ENCODE measurements around the gene GPBP1. TPM values are rescaled to one million over a fixed set of nuclear protein-coding genes. Genes with fewer than 3 reads are reported as not detected.
"Not testable (repeated sequence)": the region's sequence is repeated elsewhere in the genome, so short reads cannot be mapped to it uniquely, and the experiment has no call there.

GPBP1 gene
- total RNA-seq, 1 experiment from 2014 or later, result 105 TPM

- Mint-ChIP-seq H3K36me3 (ENCODE audit: insufficient read depth, unreplicated experiment) (no peaks in the 10 kb centered on the region), H3K27me3 (ENCODE audit: unreplicated experiment) (no peaks in the 10 kb centered on the region), H3K27ac (ENCODE audit: unreplicated experiment) (no peak overlapping the region), H3K9me3 (ENCODE audit: low read depth, unreplicated experiment) (no peaks in the 10 kb centered on the region), H3K4me3 (ENCODE audit: low read depth, unreplicated experiment) (no peak overlapping the region), H3K4me1 (ENCODE audit: low read depth, unreplicated experiment) (no peaks in the 10 kb centered on the region)
- CTCF ChIA-PET, result no interaction called here
- DNase-seq, result no peak
- TF ChIP-seq CTCF (IDR thresholded peaks at IDR 0.05; ENCODE audit: unreplicated experiment), result no peak
- intact Hi-C loops (cut with micrococcal nuclease; ENCODE audit: unreplicated experiment), result no loop called here
- BruUV-seq (replicated peaks), result no TSS peak
These were observed 9.7 kb upstream of the GPBP1 start for GRCh38 chr5:57164124-57164523.

- DNase-seq; H3K4me3 Mint-ChIP-seq (ENCODE audit: low read depth, unreplicated experiment); intact Hi-C loops (cut with micrococcal nuclease; ENCODE audit: unreplicated experiment); BruUV-seq (replicated peaks); H3K4me1 Mint-ChIP-seq (ENCODE audit: low read depth, unreplicated experiment); H3K27ac Mint-ChIP-seq (ENCODE audit: unreplicated experiment); H3K9me3 Mint-ChIP-seq (ENCODE audit: low read depth, unreplicated experiment); H3K36me3 Mint-ChIP-seq (ENCODE audit: insufficient read depth, unreplicated experiment); CTCF ChIA-PET; H3K27me3 Mint-ChIP-seq (ENCODE audit: unreplicated experiment): not testable (repeated sequence)
These were observed 8.7 kb upstream of the GPBP1 start for GRCh38 chr5:57165171-57165570.

GRCh38 chr5:57166276-57166675 is 7.6 kb upstream of the GPBP1 start:
- CTCF ChIA-PET, result no interaction called here
- H3K27me3 Mint-ChIP-seq (ENCODE audit: unreplicated experiment), result no peaks in the 10 kb centered on the region
- H3K4me1 Mint-ChIP-seq (ENCODE audit: low read depth, unreplicated experiment), result no peaks in the 10 kb centered on the region
- no peak for DNase-seq
- TF ChIP-seq CTCF (IDR thresholded peaks at IDR 0.05; ENCODE audit: unreplicated experiment), result no peak
- no peak overlapping the region for H3K4me3 Mint-ChIP-seq (ENCODE audit: low read depth, unreplicated experiment)
- no peaks in the 10 kb centered on the region for H3K36me3 Mint-ChIP-seq (ENCODE audit: insufficient read depth, unreplicated experiment)
- peak overlapping the region; percentile 27 for H3K27ac Mint-ChIP-seq (ENCODE audit: unreplicated experiment)
- intact Hi-C loops (cut with micrococcal nuclease; ENCODE audit: unreplicated experiment), result no loop called here
- BruUV-seq (replicated peaks), result no TSS peak
- H3K9me3 Mint-ChIP-seq (ENCODE audit: low read depth, unreplicated experiment), result no peaks in the 10 kb centered on the region

- CTCF ChIA-PET, result no interaction called here
- Mint-ChIP-seq H3K27me3 (ENCODE audit: unreplicated experiment) (no peaks in the 10 kb centered on the region), H3K36me3 (ENCODE audit: insufficient read depth, unreplicated experiment) (peaks cover 8% of the 10 kb centered on the region), H3K9me3 (ENCODE audit: low read depth, unreplicated experiment) (no peaks in the 10 kb centered on the region), H3K4me1 (ENCODE audit: low read depth, unreplicated experiment) (peaks cover 2% of the 10 kb centered on the region), H3K27ac (ENCODE audit: unreplicated experiment) (no peak overlapping the region), H3K4me3 (ENCODE audit: low read depth, unreplicated experiment) (no peak overlapping the region)
- no peak for DNase-seq
- no peak for TF ChIP-seq CTCF (IDR thresholded peaks at IDR 0.05; ENCODE audit: unreplicated experiment)
- intact Hi-C loops (cut with micrococcal nuclease; ENCODE audit: unreplicated experiment), result no loop called here
- BruUV-seq (replicated peaks), result no TSS peak
These were observed 6.7 kb upstream of the GPBP1 start for GRCh38 chr5:57167201-57167600.

- BruUV-seq (replicated peaks); H3K27ac Mint-ChIP-seq (ENCODE audit: unreplicated experiment); H3K27me3 Mint-ChIP-seq (ENCODE audit: unreplicated experiment); H3K4me1 Mint-ChIP-seq (ENCODE audit: low read depth, unreplicated experiment); H3K9me3 Mint-ChIP-seq (ENCODE audit: low read depth, unreplicated experiment); DNase-seq; H3K4me3 Mint-ChIP-seq (ENCODE audit: low read depth, unreplicated experiment); CTCF ChIA-PET; intact Hi-C loops (cut with micrococcal nuclease; ENCODE audit: unreplicated experiment): not testable (repeated sequence)
- H3K36me3 Mint-ChIP-seq (ENCODE audit: insufficient read depth, unreplicated experiment), result peaks cover 37% of the 10 kb centered on the region
These were observed 3.7 kb upstream of the GPBP1 start for GRCh38 chr5:57170116-57170515.

Measured in Calu3 (cell line).